ENCODE measurements around the gene RAI2.
A peak's percentile ranks its signal among the peaks of the same experiment; 100 is the strongest.

The RAI2 gene

DNA sequence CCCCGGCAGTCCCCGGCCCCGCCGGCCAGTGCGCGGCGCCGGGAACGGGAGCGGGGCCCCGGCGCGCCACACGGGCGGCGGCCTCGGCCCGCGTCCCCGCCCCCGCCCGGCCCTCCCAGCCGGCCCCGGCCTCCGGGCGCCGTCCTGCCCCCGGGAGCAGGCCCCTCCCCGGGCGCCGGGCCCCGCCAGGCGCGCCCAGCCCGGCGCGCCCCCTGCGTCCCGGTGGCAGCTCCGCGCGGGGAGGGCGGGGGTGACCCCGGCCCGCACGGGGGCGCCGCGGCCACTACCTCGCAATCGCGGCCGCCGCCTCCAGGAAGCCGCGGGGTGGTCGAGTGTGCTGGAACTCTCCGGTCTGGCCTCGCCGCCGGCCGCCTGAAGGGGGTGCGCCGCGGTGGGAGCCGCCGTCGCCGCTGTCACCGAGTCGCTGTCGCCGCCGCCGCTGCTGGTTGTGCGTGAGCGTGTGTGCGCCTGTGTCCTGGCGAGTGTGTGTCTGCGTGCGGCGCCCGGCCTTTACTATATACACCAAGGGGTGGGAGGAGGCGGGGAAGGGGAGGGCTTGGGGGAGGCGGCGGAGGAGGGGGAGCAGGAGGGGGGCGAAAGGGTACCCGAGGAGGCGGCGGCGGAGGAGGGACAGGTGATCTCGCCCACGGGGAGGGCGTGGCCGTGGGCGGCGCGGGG is at the start of gene RAI2:
TSS of gene RAI2 (minus strand) at position 488 of the 678 bp plus-strand sequence. CDS start 59,288 bp downstream, outside the sequence.
- peak in 1 of 2 donors; percentile 6 for DNase-seq (ENCODE audit: low read depth in 2 of 2)

- no peak for DNase-seq (ENCODE audit: low read depth in 2 of 2)
These were observed 27.3 kb upstream of the RAI2 start for GRCh38 chrX:17888421-17888820.

GRCh38 chrX:17882680-17883079 is 21.6 kb upstream of the RAI2 start:
- DNase-seq (ENCODE audit: low read depth in 2 of 2): no peak

- no peak for DNase-seq (ENCODE audit: low read depth in 2 of 2)
These were observed 17.1 kb upstream of the RAI2 start for GRCh38 chrX:17878028-17878670.

DNA sequence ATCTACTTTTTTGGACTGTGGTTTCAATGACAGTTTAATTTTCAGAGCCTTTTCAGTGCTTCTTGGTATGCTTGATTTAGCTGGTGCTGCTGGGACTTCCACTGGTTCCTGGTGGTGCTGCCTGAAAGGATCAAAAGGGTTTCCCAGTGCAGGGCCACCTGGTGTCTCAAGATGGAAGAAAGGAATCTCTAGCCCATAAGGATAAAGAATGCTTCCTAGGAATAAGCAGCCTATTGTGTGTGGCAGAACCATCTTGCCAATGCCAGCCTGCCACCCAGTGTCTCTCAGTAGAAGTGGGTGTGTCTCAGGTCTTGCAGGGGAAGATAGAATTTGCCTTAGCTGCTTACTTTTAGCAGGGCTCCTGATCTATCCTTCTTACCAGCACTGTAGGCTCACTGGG is 15.0 kb upstream of the RAI2 start:
- no peak for DNase-seq (ENCODE audit: low read depth in 2 of 2)

DNA sequence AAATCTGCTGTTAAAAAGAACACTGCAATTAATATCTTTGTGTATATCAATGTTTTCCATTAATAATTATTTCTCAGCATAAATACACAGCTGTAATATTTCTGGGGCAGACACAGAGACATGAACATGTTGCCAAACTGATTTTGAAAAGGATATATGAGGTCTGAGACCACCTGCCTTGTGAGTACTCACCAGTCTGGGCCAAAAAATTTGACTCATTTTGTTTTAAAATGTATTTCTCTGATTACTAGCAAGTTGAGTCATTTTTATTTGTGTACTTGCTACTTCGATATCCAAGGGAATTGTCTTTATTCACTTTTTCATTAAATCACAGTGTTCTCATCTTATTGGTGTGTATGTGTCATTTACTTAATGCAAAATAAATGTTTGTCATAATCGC is 8.5 kb upstream of the RAI2 start:
- no peak for DNase-seq (ENCODE audit: low read depth in 2 of 2)

- DNase-seq (ENCODE audit: low read depth in 2 of 2): no peak
These were observed 452 bp upstream of the RAI2 start for GRCh38 chrX:17861489-17862011.

- DNase-seq (ENCODE audit: low read depth in 2 of 2): no peak
These were observed 818 bp downstream of the RAI2 start for GRCh38 chrX:17860179-17860780.

- peak in 1 of 2 donors; percentile 5 for DNase-seq (ENCODE audit: low read depth in 2 of 2)
These were observed 1.4 kb downstream of the RAI2 start for GRCh38 chrX:17859609-17860178.

DNA sequence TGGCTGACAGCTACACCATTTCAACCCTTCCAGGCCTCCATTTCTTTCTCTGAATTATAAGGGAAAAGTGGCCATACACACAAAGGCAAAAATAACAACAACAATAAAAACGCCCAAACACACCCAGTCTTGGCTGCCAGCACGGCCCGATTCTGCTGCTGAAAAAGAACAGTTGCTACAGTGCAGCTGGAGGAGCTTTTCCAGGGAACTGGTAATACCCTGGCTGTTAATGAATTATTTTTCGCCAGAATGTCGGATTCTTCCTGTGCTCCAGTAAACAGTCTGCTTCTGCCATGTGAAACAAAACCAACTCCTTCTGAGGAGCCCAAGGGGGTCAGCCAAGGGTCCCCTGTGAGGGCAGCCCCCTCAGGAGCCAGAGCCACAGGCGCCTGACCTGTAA is 6.6 kb downstream of the RAI2 start:
- DNase-seq (ENCODE audit: low read depth in 2 of 2): no peak

DNA sequence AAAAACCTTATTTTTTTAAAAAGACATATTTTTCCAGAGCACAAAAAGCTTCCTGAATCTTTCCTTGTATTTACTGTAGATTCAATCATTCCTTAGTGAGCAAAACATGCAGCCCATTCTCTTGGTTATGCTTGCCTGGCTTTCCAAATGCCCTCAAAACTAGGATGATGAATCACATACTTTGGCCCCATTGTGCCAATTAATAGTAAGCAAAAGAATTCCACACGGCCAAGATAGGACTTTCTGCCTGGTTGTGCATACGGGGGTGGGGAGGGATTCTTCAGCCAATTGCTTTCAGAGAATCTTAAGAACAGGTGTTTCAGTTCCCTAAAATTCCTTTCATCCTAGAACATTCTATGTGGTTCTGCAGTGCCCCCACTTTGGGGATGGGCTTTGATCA is 7.0 kb downstream of the RAI2 start:
- DNase-seq (ENCODE audit: low read depth in 2 of 2): no peak

- no peak for DNase-seq (ENCODE audit: low read depth in 2 of 2)
These were observed 9.2 kb downstream of the RAI2 start for GRCh38 chrX:17851874-17852273.

- DNase-seq (ENCODE audit: low read depth in 2 of 2): no peak
These were observed 12.4 kb downstream of the RAI2 start for GRCh38 chrX:17848545-17849265.

- no peak for DNase-seq (ENCODE audit: low read depth in 2 of 2)
These were observed 15.1 kb downstream of the RAI2 start for GRCh38 chrX:17846045-17846444.

DNA sequence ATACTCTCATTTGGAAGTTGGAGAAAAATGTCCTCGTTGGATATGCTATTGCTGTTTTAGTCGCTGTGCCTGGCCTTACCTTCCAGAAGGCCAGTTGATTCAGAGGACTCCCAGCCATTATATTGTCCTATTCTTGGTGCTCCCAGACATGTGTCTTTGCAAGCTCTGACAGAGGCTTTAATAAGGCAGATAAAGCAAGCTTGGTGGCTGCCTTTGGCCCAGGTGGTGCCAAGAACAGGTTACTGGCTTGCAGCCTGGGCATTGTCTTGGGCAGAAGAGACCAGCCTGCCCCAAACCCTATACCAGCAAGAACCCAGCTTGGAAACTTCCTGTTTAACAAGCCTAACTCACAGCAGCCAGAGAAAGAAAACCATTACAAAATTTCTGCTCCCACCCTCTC is 16.9 kb downstream of the RAI2 start:
- no peak for DNase-seq (ENCODE audit: low read depth in 2 of 2)

GRCh38 chrX:17842769-17843525 is 18.2 kb downstream of the RAI2 start:
- no peak for DNase-seq (ENCODE audit: low read depth in 2 of 2)

DNA sequence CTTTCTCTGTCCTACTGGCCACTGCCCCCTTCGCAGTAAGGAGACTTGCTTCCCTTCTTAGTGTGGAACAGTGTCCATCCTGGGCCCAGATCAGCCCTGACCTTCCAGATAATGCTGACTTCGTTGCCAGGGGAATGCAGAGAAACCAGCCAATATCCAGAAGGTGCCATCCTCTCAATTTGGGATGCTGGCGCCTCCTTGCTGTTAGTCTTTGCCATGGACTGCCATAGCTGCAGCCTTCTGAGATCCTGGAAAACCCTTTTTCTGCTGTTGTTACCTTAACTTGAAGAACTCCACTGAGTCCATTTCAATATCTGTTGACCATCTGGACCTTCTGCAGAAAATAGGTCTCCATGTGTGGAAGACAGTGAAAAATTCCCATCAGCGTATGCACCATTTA is 21.8 kb downstream of the RAI2 start:
- no peak for DNase-seq (ENCODE audit: low read depth in 2 of 2)

- DNase-seq (ENCODE audit: low read depth in 2 of 2): no peak
These were observed 24.3 kb downstream of the RAI2 start for GRCh38 chrX:17836830-17837229.

- no peak for DNase-seq (ENCODE audit: low read depth in 2 of 2)
These were observed 27.1 kb downstream of the RAI2 start for GRCh38 chrX:17833954-17834353.

GRCh38 chrX:17831255-17831654 is 29.8 kb downstream of the RAI2 start:
- DNase-seq (ENCODE audit: low read depth in 2 of 2): no peak

DNA sequence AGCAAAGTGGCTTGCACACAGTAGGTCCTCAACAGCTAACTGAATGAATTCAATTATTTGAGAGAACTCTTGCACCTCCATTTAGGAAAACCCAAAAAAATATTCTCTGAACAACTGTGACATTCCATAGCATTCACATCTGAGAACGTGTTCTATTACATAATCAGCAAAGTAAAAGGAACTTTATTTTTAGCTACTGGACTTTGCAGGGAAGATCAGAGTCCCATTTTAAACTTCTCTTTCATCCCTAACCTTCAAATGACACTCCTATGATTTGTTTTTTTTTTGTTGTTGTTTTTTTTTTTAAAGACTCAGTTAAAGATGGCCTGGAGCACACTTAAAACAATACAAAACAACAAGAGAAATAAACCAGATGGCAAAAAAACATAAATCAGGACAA is 30.9 kb downstream of the RAI2 start:
- DNase-seq (ENCODE audit: low read depth in 2 of 2): no peak

All from stimulated activated CD4-positive, alpha-beta T cell treated with anti-CD3 and anti-CD28 coated beads, Interleukin-15, amount 100 ng/mL, for 48 hours (primary cell).